GM23338 (cell line): Measurements from ENCODE around the gene DTNB. TPM values are rescaled to one million over a fixed set of nuclear protein-coding genes. Genes with fewer than 3 reads are reported as not detected.

ENCODE experiments used
- ATAC-seq: fragments of 200-7000 bp; cut with Tn5 transposase; 3 replicates; pipeline ENCODE4 v1.9.1; 2020
- DNase-seq: peaks from one replicate; pipeline ENCODE4 v3.0.0-alpha.2; 2015; ENCODE audit warnings: low spot score
- H2AFZ ChIP-seq: fragments of 200-600 bp; sonication (generic); 2 replicates; pipeline ENCODE4 v1.8.0; 2016; ENCODE audit warnings: antibody characterized with exemption, mild to moderate bottlenecking, moderate library complexity
- H3F3A ChIP-seq: fragments of 200-600 bp; sonication (generic); replicated peaks from 2 replicates; pipeline ENCODE4 v1.8.0; 2017; ENCODE audit warnings: antibody characterized with exemption, mixed run types, low read depth
- H3K27ac ChIP-seq: fragments of 200-600 bp; sonication (generic); 2 replicates; pipeline ENCODE4 v1.6.1; 2016; ENCODE audit warnings: low read depth
- H3K27me3 ChIP-seq: fragments of 200-600 bp; sonication (generic); 2 replicates; pipeline ENCODE4 v1.8.0; 2016; ENCODE audit warnings: mild to moderate bottlenecking, mixed run types, moderate library complexity; ENCODE audit not compliant: insufficient read depth
- H3K36me3 ChIP-seq: fragments of 200-600 bp; sonication (generic); 2 replicates; pipeline ENCODE4 v1.8.0; 2016; ENCODE audit warnings: mild to moderate bottlenecking; ENCODE audit not compliant: insufficient read depth
- H3K4me1 ChIP-seq: fragments of 200-600 bp; sonication (generic); 2 replicates; pipeline ENCODE4 v1.8.0; 2016; ENCODE audit warnings: mild to moderate bottlenecking, moderate library complexity; ENCODE audit not compliant: insufficient read depth
- H3K4me2 ChIP-seq: fragments of 200-600 bp; sonication (generic); 2 replicates; pipeline ENCODE4 v1.7.1; 2017; ENCODE audit warnings: mixed run types
- H3K4me3 ChIP-seq: fragments of 200-600 bp; sonication (generic); 2 replicates; pipeline ENCODE4 v1.6.1; 2016; ENCODE audit warnings: mixed run types
- H3K79me2 ChIP-seq: fragments of 200-600 bp; sonication (generic); replicated peaks from 2 replicates; pipeline ENCODE4 v1.8.0; 2017; ENCODE audit warnings: mild to moderate bottlenecking; ENCODE audit not compliant: insufficient read depth
- H3K9me2 ChIP-seq: fragments of 200-600 bp; sonication (generic); 2 replicates; pipeline ENCODE4 v1.8.0; 2017; ENCODE audit not compliant: insufficient read depth
- H4K20me1 ChIP-seq: fragments of 200-600 bp; sonication (generic); replicated peaks from 2 replicates; pipeline ENCODE4 v1.8.0; 2017; ENCODE audit warnings: mild to moderate bottlenecking; ENCODE audit not compliant: insufficient read depth
- H3K27ac Mint-ChIP-seq: 2 replicates; pipeline ENCODE4 v1.8.0; 2020; ENCODE audit warnings: inconsistent platforms, mild to moderate bottlenecking, moderate library complexity, mixed read lengths
- H3K27me3 Mint-ChIP-seq: 3 replicates; pipeline ENCODE4 v1.8.0; 2022; ENCODE audit warnings: low read depth, mild to moderate bottlenecking, moderate library complexity, mixed read lengths, inconsistent platforms; ENCODE audit not compliant: insufficient read depth, poor library complexity
- H3K36me3 Mint-ChIP-seq: 3 replicates; pipeline ENCODE4 v1.8.0; 2021; ENCODE audit warnings: low read depth, mild to moderate bottlenecking, inconsistent platforms, moderate library complexity, mixed read lengths
- H3K4me1 Mint-ChIP-seq: 3 replicates; pipeline ENCODE4 v1.8.0; 2020; ENCODE audit warnings: mild to moderate bottlenecking, inconsistent platforms, mixed read lengths
- H3K4me3 Mint-ChIP-seq: 3 replicates; pipeline ENCODE4 v1.8.0; 2021; ENCODE audit warnings: moderate library complexity, mild to moderate bottlenecking, inconsistent platforms, mixed read lengths
- H3K9me3 Mint-ChIP-seq: 3 replicates; pipeline ENCODE4 v1.8.0; 2020; ENCODE audit warnings: moderate library complexity, mild to moderate bottlenecking, inconsistent platforms, mixed read lengths
- CTCF ChIP-seq, 2 experiments: fragments of 200-600 bp in 1 of 2; sonication (generic) in 1 of 2; conservative IDR thresholded peaks; 2 replicates each; pipeline versions ENCODE4 v1.5.1 to v1.6.1; 2016 to 2017; ENCODE audit warnings: antibody characterized with exemption in 2 of 2, low read depth in 2 of 2, mild to moderate bottlenecking in 2 of 2, moderate library complexity in 1 of 2
- EZH2 ChIP-seq: fragments of 200-600 bp; sonication (generic); IDR thresholded peaks from one replicate; pipeline ENCODE4 v1.8.0; 2017; ENCODE audit warnings: antibody characterized with exemption, mild to moderate bottlenecking, low read depth; ENCODE audit not compliant: unreplicated experiment
- EZH2phosphoT487 ChIP-seq: fragments of 200-600 bp; sonication (generic); IDR thresholded peaks from one replicate; pipeline ENCODE4 v1.8.1; 2018; ENCODE audit warnings: antibody characterized with exemption; ENCODE audit not compliant: unreplicated experiment
- JUNB ChIP-seq: IDR thresholded peaks from one replicate; pipeline ENCODE4 v1.6.1; 2016; ENCODE audit warnings: antibody characterized with exemption; ENCODE audit not compliant: unreplicated experiment
- NANOG ChIP-seq: IDR thresholded peaks from 2 replicates; pipeline ENCODE4 v1.6.1; 2016; ENCODE audit warnings: antibody characterized with exemption, borderline replicate concordance
- POLR2AphosphoS5 ChIP-seq: IDR thresholded peaks from 2 replicates; pipeline ENCODE4 v1.6.1; 2016; ENCODE audit warnings: antibody characterized with exemption, low read depth
- ZNF331 ChIP-seq: fragments of 250-450 bp; sonication (Bioruptor Pico); IDR thresholded peaks from 2 replicates; pipeline ENCODE4 v1.5.0; 2020; ENCODE audit warnings: low read depth, mild to moderate bottlenecking, moderate library complexity
- ZNF462 ChIP-seq: fragments of 250-450 bp; sonication (Bioruptor Pico); IDR thresholded peaks from 2 replicates; pipeline ENCODE4 v1.5.0; 2020; ENCODE audit warnings: mild to moderate bottlenecking, moderate library complexity
- polyA plus RNA-seq: library from polyadenylated mRNA; unstranded; fragments of >200 nt; fragmentation: Nextera tagmentation; extraction: Ambion mirVana; gene quantifications from 2 replicates; pipeline ENCODE4 v1.2.1, GENCODE V29; 2016
- total RNA-seq: library from RNA; depleted of rRNA; stranded (reverse); fragments of >200 nt; shearing (Covaris generic); gene quantifications from 2 replicates; pipeline ENCODE4 v1.2.3, GENCODE V29; 2014
- TF ChIP-seq, protein P1 (sequence below): IDR thresholded peaks from one replicate; pipeline ENCODE4 v1.6.1; 2018; ENCODE audit warnings: antibody characterized with exemption; ENCODE audit not compliant: unreplicated experiment
- TF ChIP-seq, protein P2 (sequence below): IDR thresholded peaks from 2 replicates; pipeline ENCODE4 v1.6.1; 2016; ENCODE audit warnings: antibody characterized with exemption

The DTNB gene
- total and polyA plus RNA-seq, 2 experiments from 2014 or later: 22.1 to 29.4 TPM

- no peak for TF ChIP-seq ZNF462 (CRISPR knock-in tag)
Measured at GRCh38 chr2:25710750-25711149, 37.4 kb upstream of the DTNB start (continued).

DNA sequence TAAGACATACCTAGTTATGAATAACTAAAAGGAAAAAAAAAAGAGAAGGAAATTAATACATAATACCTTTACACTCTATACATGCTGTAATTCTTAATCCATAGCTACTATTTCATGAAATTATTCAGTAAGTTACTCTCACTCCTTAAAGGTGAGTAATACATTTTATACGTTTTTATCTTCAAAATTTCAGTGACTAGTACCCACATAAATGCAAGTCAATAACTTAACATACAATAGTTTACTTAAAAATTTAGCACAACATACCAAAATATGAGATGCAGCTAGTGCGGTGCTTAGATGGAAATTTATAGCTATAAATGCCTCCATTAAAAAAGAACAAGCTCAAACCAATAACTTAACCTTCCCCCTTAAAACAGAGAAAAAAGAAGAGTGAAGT lies 36.0 kb upstream of the DTNB start:
- no peaks in the 10 kb centered on the region for H4K20me1 ChIP-seq
- Mint-ChIP-seq H3K36me3 (peaks cover 9% of the 10 kb centered on the region; the same call in 1 of the 3 replicates), H3K4me1 (no peaks in the 10 kb centered on the region; the same call in 2 of the 3 replicates), H3K4me3 (no peak overlapping the region), H3K27me3 (peaks cover 1% of the 10 kb centered on the region), H3K9me3 (peaks cover 14% of the 10 kb centered on the region), H3K27ac (no peak overlapping the region)
- no peak overlapping the region for H3K4me2 ChIP-seq
- H3K9me2 ChIP-seq: no peaks in the 10 kb centered on the region
- H3F3A ChIP-seq: no peaks in the 10 kb centered on the region
- DNase-seq: no peak
- no peaks in the 10 kb centered on the region for H3K27me3 ChIP-seq
- H3K4me1 ChIP-seq: no peaks in the 10 kb centered on the region
- no peak overlapping the region for H2AFZ ChIP-seq
- no peaks in the 10 kb centered on the region for H3K79me2 ChIP-seq
- H3K27ac ChIP-seq: no peak overlapping the region
- H3K36me3 ChIP-seq: no peaks in the 10 kb centered on the region
- no peak for ATAC-seq
- no peak overlapping the region for H3K4me3 ChIP-seq
- TF ChIP-seq JUNB (no peak), CTCF (conservative IDR thresholded peaks at IDR 0.05; ENCODE audit: low read depth in 2 of 2) (no peak), POLR2AphosphoS5 (no peak), EZH2phosphoT487 (no peak), EZH2 (no peak), NANOG (no peak), ZNF331 (CRISPR knock-in tag) (no peak)
- TF ChIP-seq, protein P1, sequence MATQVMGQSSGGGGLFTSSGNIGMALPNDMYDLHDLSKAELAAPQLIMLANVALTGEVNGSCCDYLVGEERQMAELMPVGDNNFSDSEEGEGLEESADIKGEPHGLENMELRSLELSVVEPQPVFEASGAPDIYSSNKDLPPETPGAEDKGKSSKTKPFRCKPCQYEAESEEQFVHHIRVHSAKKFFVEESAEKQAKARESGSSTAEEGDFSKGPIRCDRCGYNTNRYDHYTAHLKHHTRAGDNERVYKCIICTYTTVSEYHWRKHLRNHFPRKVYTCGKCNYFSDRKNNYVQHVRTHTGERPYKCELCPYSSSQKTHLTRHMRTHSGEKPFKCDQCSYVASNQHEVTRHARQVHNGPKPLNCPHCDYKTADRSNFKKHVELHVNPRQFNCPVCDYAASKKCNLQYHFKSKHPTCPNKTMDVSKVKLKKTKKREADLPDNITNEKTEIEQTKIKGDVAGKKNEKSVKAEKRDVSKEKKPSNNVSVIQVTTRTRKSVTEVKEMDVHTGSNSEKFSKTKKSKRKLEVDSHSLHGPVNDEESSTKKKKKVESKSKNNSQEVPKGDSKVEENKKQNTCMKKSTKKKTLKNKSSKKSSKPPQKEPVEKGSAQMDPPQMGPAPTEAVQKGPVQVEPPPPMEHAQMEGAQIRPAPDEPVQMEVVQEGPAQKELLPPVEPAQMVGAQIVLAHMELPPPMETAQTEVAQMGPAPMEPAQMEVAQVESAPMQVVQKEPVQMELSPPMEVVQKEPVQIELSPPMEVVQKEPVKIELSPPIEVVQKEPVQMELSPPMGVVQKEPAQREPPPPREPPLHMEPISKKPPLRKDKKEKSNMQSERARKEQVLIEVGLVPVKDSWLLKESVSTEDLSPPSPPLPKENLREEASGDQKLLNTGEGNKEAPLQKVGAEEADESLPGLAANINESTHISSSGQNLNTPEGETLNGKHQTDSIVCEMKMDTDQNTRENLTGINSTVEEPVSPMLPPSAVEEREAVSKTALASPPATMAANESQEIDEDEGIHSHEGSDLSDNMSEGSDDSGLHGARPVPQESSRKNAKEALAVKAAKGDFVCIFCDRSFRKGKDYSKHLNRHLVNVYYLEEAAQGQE: no peak
- TF ChIP-seq, protein P2, sequence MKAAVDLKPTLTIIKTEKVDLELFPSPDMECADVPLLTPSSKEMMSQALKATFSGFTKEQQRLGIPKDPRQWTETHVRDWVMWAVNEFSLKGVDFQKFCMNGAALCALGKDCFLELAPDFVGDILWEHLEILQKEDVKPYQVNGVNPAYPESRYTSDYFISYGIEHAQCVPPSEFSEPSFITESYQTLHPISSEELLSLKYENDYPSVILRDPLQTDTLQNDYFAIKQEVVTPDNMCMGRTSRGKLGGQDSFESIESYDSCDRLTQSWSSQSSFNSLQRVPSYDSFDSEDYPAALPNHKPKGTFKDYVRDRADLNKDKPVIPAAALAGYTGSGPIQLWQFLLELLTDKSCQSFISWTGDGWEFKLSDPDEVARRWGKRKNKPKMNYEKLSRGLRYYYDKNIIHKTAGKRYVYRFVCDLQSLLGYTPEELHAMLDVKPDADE: no peak
